Glutamatergic neuron (in vitro differentiated cells): Measurements from ENCODE around the gene FAM72C. TPM values are rescaled to one million over a fixed set of nuclear protein-coding genes. Genes with fewer than 3 reads are reported as not detected.
"Not testable (repeated sequence)": the region's sequence is repeated elsewhere in the genome, so short reads cannot be mapped to it uniquely, and the experiment has no call there.

ENCODE experiments used
- DNase-seq: peaks from one replicate; pipeline ENCODE4 v3.0.0; 2022
- H3K27ac Mint-ChIP-seq: one replicate; pipeline ENCODE4 v1.8.0; 2020; ENCODE audit warnings: mild to moderate bottlenecking, mixed read lengths, inconsistent platforms; ENCODE audit not compliant: unreplicated experiment
- H3K27me3 Mint-ChIP-seq: one replicate; pipeline ENCODE4 v1.8.0; 2020; ENCODE audit warnings: mild to moderate bottlenecking, moderate library complexity, mixed read lengths, inconsistent platforms; ENCODE audit not compliant: unreplicated experiment
- H3K36me3 Mint-ChIP-seq: one replicate; pipeline ENCODE4 v1.8.0; 2020; ENCODE audit warnings: mild to moderate bottlenecking, mixed read lengths, inconsistent platforms; ENCODE audit not compliant: unreplicated experiment
- H3K4me1 Mint-ChIP-seq: one replicate; pipeline ENCODE4 v1.8.0; 2020; ENCODE audit warnings: mild to moderate bottlenecking, low read depth, mixed read lengths, inconsistent platforms; ENCODE audit not compliant: unreplicated experiment
- H3K4me3 Mint-ChIP-seq: one replicate; pipeline ENCODE4 v1.8.0; 2020; ENCODE audit warnings: mild to moderate bottlenecking, mixed read lengths, inconsistent platforms; ENCODE audit not compliant: unreplicated experiment
- H3K9me3 Mint-ChIP-seq: one replicate; pipeline ENCODE4 v1.8.0; 2020; ENCODE audit warnings: mild to moderate bottlenecking, moderate library complexity, mixed read lengths, inconsistent platforms; ENCODE audit not compliant: unreplicated experiment
- long read RNA-seq: library from polyadenylated mRNA; unstranded; transcript quantifications from one replicate; pipeline ENCODE4 v2.0.0, GENCODE V29; 2020; ENCODE audit not compliant: unreplicated experiment
- total RNA-seq: library from RNA; stranded (reverse); fragmentation: NEBNext Ultra II Directional; extraction: Animal tissue kit (Norgen Biotek cat#: 25700); gene quantifications from one replicate; pipeline ENCODE4 v1.2.1, GENCODE V29; 2021; ENCODE audit not compliant: unreplicated experiment

Gene FAM72C
- total RNA-seq: 0.22 TPM
- long read RNA-seq: 0 reads

DNA sequence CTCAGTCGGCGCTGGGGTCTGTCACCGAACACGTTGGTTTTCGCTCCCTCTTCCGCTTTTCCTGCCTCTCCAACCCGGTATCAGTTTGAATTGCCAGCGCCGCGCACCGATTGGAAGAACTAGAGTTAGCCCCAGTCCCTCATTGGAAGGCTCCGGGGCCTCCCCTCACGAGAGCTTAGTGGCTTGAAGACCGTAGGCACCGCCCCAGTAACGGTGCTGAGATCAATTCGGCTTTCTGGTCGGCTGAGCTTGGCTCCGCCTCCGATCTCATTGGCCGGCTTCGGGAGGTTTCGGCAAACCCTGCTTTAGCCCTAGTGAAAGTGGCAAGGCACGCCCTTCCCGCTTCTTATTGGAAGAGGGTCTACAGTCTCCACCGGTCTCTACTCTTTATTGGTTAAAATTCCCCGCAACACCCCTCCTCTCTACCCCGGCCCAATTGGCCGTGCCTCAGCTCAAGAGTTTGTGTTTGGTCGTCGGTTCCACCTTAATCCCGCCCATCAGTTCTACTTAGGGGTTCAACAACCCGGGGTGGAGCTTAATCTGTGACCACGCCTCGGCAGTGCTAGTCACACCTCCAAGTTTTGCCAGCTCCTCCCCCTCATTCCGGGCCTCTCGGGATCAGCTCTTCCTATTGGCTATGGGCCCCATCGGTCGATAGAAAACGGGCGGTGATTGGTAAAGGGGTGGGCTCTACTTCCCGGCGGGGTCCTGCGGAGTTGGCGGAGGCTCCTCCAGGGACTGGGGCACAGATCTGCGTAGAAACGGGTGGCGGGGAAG is at the start of gene FAM72C:
TSS of gene FAM72C (minus strand) at position 63 of the 777 bp plus-strand sequence. CDS start 845 bp downstream, outside the sequence.
- H3K4me3 Mint-ChIP-seq, H3K36me3 Mint-ChIP-seq, H3K4me1 Mint-ChIP-seq, H3K27me3 Mint-ChIP-seq, DNase-seq, H3K27ac Mint-ChIP-seq, H3K9me3 Mint-ChIP-seq: not testable (repeated sequence)

GRCh38 chr1:144020001-144020738 is 48.4 kb upstream of the FAM72C start:
- not testable (repeated sequence) for H3K4me1 Mint-ChIP-seq, H3K36me3 Mint-ChIP-seq, H3K9me3 Mint-ChIP-seq, H3K27ac Mint-ChIP-seq, DNase-seq, H3K27me3 Mint-ChIP-seq, H3K4me3 Mint-ChIP-seq

DNA sequence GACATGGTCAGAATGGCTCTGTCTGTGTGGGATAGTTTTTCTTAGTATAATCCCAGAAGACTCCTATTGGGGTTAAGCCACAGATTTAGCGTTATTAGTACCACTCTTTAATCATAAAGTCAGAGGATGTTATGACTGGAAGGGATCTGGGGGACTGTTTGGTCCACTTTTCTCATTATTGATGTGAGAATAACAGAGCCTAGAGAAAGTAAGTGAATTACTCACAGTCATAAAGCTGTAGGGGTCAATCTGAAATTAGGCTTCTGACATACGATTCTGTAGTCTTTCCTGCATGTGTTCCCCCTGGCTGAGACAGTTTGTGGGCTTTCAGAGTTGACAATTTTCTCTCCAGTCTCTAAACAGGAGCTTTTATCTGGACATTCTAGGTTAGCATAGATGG is 47.3 kb upstream of the FAM72C start:
- not testable (repeated sequence) for H3K27ac Mint-ChIP-seq, H3K27me3 Mint-ChIP-seq, H3K36me3 Mint-ChIP-seq, H3K4me3 Mint-ChIP-seq, H3K9me3 Mint-ChIP-seq, DNase-seq, H3K4me1 Mint-ChIP-seq

DNA sequence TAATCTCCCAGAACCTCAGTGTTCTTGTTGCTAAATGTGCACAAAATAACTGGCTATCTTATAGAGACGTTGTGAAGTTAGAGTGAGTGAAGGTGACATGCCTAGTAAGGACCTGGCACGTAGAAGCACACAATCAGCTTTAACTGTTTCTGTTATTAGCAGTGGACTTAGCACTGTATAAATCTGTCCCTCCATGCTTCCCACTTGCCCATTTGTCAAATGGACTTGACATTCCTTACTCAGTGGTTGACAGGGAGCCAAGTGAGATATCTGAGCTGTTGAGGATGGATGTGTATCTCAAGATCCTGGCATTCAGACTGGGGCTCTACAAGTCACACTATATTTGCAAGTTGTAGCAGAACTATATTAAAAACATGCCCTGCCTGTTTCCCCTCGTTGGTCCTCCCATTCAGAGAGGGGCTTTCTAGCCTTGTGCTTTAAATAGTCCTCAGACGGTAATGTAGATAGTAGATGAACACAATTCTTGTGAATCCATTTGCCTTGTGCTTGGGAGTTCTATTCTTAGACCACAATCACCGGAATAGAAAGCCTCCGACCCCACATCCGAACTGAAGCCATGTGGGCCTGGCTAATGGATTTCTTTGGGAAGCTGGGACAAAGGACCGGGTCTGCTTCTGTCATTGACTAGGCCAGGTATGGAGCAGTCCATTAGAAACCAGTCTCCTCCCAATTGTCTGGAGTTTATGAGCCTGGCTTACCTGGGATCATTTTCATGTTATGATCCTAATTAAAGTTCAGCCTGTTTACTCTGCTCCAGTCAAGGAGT is 43.6 kb upstream of the FAM72C start:
- not testable (repeated sequence) for H3K9me3 Mint-ChIP-seq, H3K27me3 Mint-ChIP-seq, H3K4me3 Mint-ChIP-seq, H3K27ac Mint-ChIP-seq, DNase-seq, H3K4me1 Mint-ChIP-seq, H3K36me3 Mint-ChIP-seq

- H3K27me3 Mint-ChIP-seq, DNase-seq, H3K27ac Mint-ChIP-seq, H3K36me3 Mint-ChIP-seq, H3K4me3 Mint-ChIP-seq, H3K4me1 Mint-ChIP-seq, H3K9me3 Mint-ChIP-seq: not testable (repeated sequence)
These were observed 42.7 kb upstream of the FAM72C start for GRCh38 chr1:144014528-144014927.

DNA sequence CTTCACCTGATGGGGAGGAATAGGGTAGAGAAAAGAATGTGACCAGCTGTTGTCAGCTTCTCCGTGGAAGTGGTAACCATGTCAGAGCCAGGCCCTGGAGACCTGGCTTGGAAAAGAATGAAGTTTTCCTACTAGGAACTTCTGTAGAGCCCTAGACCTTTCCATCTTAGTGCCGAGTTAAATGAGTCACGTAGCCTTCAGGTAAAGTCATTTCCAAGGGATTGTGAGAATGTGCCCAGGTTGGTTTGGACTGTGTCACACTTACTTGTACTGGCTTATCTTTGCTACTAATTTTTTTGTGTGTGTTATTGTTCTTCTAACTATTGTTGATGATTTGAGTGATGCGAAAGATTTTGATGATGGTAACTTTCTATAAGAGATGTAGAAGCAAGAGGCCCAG is 42.3 kb upstream of the FAM72C start:
- not testable (repeated sequence) for H3K27me3 Mint-ChIP-seq, H3K36me3 Mint-ChIP-seq, H3K4me3 Mint-ChIP-seq, H3K9me3 Mint-ChIP-seq, H3K4me1 Mint-ChIP-seq, DNase-seq, H3K27ac Mint-ChIP-seq

- not testable (repeated sequence) for H3K27me3 Mint-ChIP-seq, H3K36me3 Mint-ChIP-seq, DNase-seq, H3K27ac Mint-ChIP-seq, H3K4me1 Mint-ChIP-seq, H3K4me3 Mint-ChIP-seq, H3K9me3 Mint-ChIP-seq
These were observed 40.5 kb upstream of the FAM72C start for GRCh38 chr1:144012168-144012733.

- H3K27me3 Mint-ChIP-seq, H3K36me3 Mint-ChIP-seq, H3K4me1 Mint-ChIP-seq, H3K4me3 Mint-ChIP-seq, H3K9me3 Mint-ChIP-seq, DNase-seq, H3K27ac Mint-ChIP-seq: not testable (repeated sequence)
These were observed 37.6 kb upstream of the FAM72C start for GRCh38 chr1:144009410-144009809.

DNA sequence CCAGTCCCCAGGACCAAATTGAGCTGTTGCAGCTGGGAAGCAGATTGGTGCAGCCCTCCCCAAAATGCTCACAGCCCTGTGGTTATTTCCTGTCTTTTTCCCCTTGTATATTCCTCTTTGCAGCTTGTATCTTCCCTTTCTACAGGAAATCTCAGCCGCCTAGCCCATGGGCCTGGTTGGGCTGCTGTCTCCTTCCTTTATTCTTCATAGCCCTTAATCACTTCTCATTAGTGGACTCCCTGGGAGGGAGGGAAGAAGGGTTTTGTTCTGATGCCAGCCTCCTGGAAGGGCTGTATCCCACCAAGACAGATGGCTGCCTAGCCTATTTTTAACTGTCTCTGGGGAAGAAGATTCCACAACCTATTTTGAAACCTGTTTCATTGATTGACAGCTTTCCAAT is 32.5 kb upstream of the FAM72C start:
- H3K27ac Mint-ChIP-seq, H3K4me3 Mint-ChIP-seq, H3K4me1 Mint-ChIP-seq, H3K27me3 Mint-ChIP-seq, H3K9me3 Mint-ChIP-seq, DNase-seq, H3K36me3 Mint-ChIP-seq: not testable (repeated sequence)

DNA sequence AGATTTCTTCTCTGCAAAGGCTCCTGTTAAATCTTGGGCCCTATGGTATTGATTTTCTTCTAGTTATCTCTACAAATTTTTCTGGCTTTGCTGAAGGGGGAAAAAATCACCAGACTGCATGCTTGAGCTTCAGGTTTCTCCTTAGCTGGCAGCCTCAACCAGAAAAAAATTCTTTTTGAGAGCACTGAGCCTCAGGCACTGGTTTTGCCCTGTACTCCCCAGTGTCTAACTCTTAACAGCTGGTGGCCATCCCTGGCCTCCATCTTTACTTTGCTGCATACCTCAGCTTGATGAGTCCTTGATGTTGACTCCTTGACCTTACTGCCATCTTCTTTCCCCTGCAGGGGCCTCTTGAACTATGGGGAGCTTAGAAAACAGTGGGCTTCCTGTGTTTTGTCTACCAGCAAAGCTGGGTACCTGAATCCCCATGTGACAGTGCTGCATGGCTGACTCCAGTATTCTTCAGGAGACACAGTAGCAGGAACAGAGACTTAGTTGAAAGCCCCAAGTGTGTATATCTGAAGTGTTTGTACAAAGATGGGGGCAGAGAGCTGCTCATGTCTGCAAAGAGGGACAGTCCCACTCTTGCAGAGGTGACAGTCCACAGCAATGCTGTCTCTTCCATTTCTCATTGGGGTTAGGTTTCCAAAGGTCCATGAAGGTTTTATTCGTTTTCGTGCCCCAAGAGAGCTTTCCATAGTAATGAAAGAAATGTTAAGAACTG is 31.7 kb upstream of the FAM72C start:
- not testable (repeated sequence) for H3K4me1 Mint-ChIP-seq, DNase-seq, H3K27me3 Mint-ChIP-seq, H3K4me3 Mint-ChIP-seq, H3K9me3 Mint-ChIP-seq, H3K36me3 Mint-ChIP-seq, H3K27ac Mint-ChIP-seq

DNA sequence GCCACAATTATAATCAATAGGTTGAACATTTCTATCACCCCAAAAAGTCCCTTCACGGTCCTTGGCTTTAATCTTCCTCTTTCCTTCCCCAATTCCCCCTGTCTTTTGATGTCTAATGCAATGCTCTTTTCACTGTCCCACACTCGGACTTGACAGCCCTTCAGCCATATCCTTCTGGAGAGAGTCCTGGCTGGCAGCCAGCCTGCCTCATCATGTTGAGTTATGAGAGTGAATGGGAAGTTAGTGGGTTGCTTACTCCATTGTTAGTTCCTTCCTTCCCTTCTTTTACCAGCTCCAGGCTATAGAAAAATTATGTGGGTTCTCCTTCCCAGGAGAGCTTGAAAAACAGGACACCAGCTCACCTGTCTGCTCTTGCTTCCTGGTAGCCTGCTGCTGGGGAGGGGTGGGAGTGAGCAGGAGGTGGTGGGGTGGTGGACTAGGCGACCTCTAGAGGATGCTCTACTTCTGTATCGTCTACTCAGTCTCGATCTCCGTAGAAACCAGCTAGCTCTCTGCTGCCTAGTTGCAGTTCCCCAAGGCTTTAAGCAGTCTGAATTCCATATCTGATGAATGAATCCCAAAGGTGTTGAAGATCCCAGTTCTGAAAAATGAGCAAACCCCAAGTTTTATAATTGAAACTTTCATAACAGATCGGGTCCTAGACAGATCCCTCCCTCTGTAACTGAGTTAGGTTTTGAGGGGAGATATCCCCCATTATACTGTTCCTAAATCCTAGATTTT is 30.5 kb upstream of the FAM72C start:
- H3K27ac Mint-ChIP-seq, H3K4me1 Mint-ChIP-seq: not testable (repeated sequence)

More for the DNA sequence above, 30.5 kb upstream of the FAM72C start:
- not testable (repeated sequence) for H3K36me3 Mint-ChIP-seq, H3K4me3 Mint-ChIP-seq, DNase-seq, H3K27me3 Mint-ChIP-seq, H3K9me3 Mint-ChIP-seq
